NCI-H460 (cell line): ENCODE data around the gene GLP1R. TPM values are rescaled to one million over a fixed set of nuclear protein-coding genes. Genes with fewer than 3 reads are reported as not detected.

Source experiments
- DNase-seq: peaks from one replicate; pipeline ENCODE4 v3.0.0-alpha.2; 2016; ENCODE audit warnings: low read depth; ENCODE audit errors: extremely low read depth
- total RNA-seq: library from RNA; depleted of rRNA; stranded (reverse); fragments of >200 nt; shearing (Covaris generic); gene quantifications from 2 replicates; pipeline ENCODE4 v1.2.3, GENCODE V29; 2014

Gene GLP1R
- total RNA-seq, 1 experiment from 2014 or later: not detected

DNA sequence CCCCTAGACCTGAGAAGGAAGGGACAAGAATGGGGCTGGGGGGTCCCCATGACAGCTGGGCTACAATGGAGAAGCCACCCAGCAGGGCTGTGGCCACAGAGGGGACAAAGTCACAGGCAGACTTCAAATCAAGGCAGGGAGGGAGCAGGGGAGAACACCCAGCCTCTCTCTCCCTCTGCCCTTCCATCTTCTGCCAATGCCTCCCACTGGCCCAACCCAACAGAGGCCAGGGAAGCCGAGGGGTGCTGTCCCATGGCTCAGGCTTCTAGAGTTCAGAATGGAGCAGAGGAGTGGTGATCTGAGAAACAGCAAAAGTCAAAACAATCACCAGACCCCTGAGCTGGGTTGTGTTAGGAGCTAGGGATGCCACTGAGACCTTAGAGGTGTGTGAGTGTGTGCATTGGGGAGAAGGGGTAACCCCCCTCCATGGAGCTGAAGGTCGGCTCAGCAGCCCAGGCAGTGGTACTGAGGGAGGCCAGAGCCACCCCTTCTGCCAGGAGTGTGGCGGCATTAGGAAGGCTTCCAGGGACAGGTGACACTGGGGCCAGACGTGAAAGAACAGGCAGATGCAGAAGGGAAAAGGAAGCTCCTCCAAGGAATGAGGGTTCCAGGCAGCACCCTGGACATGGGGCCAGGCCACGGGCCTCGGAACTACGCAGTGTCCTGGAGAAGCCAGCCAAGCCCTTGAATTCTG lies 12.0 kb downstream of the GLP1R start:
- no peak for DNase-seq

DNA sequence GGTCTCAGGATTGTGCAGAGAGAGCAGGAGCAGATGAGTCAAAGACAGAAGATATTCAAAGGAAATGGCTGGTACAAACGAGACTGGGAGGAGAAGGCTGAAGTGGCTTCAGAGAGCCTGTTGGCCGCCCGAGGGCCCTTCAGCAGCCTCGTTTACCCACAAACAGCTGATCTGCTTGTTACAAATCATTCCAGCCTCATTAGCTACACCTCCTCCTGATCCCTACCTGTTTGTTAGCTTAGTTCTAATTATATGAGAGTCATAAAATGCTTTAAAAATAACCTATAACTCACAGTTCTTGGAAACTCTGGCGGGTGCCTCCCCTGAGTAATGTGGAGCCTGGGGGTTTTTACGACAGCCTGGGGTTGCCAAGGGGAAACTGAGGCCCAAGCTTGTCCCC lies 12.6 kb downstream of the GLP1R start:
- DNase-seq: no peak

DNA sequence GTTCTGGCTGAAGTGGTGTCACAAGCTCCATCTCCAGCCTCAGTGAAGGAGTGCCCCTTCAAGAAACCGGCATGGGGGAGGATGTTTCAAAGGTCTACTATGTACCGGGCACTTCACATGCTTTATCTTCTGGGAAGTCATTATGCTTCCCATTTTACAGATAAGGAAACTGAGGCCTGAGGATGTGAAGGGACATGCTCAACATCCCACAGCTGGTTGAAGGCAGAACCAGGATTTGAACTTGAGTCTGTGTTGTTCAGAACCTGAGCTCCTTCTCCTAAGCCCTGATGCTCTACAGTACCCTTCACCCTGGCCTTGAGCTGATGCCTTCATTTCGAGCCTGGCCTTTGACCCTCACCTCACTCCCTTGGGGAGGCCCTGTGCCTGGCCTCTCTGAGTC lies 13.0 kb downstream of the GLP1R start:
- DNase-seq: no peak

DNA sequence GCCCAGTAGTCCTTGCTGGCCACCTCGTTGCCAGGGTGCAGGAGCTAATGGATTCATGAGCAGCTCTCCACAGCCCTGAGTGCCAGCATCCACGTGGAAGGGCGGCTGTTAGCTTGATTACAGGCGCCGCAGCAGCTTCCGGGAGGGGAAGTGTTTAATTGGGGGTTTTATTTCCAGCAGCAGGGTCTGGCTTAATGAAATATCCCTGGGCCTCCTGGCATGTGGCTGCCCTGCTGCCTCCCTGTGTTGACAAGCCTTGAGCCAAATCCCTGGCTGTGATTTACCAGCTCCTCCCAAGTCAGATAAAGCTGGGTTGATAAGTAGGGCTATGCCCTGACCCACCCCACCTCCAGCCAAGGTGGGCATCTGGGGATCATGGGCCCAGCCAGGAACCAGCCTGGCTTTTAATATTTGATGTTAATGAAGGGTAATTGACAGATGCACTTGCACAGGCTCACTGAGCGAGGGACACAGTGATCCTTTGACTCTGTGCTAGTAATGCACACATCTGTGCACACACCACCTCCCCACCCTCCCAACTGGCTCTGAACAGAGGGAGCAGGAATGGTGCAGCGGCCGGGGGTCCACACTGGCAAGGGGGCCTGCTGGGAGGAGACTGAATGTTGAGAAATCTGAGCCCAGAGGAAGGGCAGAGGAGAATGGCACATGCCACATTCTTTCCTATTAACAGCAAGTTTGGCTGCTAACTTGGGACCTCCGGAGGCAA lies 13.6 kb downstream of the GLP1R start:
- no peak for DNase-seq

DNA sequence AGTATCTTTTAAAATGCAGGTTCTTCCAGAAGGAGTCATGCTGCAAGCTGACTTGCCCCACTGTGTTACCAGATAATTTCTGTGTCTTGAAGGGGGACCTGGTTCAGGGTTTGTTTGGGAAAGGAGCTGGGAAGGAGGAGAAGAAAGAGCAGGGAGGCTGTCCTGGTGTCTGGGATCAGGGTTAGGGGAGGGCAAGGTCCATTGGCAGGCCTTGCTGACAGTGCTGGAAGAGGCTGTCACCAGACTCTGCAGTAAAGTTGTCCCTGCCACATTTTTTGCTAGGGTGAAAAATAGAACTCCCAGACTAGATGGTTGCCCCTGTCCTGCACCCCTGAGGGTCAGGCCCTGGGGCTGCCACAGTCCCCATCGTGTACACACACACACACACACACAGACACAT lies 14.9 kb downstream of the GLP1R start:
- DNase-seq: no peak

DNA sequence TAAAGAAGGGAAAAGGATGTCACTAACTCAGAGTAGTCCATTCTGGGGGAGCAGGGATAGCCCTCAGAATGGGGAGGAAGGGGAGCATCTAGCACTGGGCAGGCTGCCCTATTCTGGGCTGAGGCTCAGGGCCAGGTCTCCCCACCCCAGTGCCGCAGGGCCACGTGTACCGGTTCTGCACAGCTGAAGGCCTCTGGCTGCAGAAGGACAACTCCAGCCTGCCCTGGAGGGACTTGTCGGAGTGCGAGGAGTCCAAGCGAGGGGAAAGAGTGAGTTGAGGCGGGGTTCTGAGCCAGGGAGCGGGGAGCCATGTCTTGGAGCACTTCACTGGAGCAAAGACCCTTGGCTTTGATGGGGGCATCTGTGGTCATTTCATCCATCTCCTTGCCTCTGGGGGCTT lies 17.0 kb downstream of the GLP1R start:
- no peak for DNase-seq

DNA sequence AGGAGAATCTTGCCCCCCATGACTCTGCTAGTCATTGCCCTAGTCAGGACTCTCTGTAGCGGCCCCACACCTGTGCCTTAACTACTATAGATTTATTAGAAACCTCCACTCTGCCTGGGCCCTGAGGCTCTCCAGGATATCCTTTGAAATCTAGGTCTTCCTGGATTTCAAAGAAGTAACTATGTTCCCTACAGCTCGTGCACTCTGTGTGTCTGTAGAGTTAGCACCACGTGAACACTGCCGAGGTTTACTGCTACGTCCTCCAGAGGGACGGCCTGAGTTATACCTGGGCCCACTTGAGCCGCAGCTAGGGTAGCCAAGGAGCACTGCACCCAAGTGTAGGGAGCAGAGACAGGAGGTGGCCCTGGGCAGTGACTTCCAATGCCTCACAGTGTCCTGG lies 19.8 kb downstream of the GLP1R start:
- DNase-seq: no peak

DNA sequence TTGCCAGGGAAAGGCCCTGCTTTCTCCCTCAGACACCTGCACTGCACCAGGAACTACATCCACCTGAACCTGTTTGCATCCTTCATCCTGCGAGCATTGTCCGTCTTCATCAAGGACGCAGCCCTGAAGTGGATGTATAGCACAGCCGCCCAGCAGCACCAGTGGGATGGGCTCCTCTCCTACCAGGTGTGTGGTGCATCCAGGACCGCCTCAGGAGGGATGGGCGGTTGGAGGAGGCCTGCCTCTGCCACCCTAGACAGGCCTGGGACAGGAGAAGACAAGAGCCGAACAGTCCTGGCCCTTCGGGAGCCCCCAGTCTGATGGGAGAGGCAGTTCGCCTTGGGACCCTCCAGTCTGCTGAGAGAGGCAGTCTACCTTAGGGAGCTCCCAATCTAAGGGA lies 24.2 kb downstream of the GLP1R start:
- DNase-seq: no peak

DNA sequence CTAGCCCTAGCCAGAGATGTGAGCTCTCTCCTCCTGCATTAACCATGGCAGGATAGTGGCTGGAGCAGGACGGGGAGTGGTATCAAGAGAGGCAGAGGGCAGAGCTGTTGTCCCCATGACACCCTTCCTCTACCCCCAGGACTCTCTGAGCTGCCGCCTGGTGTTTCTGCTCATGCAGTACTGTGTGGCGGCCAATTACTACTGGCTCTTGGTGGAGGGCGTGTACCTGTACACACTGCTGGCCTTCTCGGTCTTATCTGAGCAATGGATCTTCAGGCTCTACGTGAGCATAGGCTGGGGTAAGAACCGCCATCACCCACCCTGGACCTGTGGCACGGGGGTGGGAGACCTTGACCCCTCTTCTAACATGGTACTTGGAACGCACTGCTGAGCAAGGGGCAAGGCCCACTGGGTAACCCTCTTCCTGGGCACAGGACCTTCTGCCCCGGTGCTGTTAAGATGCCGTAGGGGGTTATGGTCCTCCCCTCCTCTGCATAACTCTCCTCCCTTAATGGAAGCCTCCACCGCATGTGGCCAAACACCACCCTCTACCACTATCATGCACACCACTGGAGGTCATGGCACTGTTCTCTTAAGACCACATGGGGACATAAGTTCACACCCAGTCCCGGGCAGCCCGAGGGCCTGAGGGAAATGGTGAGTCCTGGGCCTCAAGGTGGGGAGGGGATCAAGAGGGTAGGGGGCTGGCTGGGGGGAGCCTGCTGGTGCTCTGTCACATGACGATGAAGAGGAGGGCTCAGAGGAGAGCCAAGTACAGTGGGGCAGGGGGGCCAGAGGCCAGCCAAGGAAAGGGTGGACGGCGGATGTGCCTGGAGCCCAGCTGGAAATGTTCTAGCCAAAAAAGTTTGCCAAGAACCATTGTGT lies 25.1 kb downstream of the GLP1R start:
- DNase-seq: no peak

DNA sequence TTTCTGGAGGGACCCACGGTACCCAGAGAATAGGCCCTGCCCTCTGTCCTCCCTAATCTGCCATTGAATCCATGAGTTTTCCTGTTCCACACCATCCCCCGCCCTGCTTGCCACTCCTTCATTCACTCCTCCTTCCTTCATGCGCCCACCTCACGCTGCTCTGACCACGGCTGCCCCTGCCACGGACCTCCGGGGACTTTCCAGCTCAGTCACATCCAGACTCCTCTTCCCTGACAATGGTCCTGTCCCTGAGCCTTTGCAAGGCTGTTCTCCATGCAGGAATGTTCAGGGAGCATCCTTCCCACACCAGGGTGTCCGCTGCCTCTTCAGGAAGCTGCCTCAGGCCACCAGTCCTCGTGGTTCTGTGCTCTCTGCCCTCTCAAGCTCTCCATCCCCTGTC lies 25.9 kb downstream of the GLP1R start:
- no peak for DNase-seq

DNA sequence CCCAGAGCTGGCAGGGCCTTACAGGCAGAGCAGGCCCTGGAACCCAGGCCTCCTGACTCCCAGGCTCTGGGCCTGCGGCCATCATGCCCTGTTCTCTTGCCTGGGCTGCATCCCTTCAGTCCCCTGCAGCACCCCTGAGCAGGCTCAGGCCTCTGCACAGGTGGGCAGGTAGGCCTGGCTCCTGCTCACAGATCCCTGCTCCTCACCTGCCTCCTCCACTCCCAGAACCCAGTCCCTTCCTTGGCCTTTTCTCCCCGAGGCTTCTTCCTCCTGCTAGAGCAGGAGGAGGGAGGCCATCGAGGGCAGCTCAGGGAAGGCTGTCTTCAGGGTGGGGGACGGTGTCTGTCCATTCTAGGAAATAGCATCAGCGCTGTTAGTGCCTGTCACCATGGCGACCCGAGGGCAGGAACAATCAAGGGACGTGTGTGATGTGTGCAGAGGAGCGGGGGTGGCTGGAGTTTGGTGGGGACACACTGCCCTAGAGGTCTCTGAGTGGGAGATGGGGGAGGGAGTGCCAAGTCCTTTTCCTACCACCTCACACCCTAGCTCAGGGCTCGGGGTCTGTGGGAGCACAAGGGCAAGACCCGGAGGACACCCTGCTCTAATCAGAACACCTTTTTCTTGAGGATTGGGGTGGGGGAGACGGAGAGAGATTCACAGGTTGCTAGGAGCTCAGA lies 26.6 kb downstream of the GLP1R start:
- DNase-seq: no peak

DNA sequence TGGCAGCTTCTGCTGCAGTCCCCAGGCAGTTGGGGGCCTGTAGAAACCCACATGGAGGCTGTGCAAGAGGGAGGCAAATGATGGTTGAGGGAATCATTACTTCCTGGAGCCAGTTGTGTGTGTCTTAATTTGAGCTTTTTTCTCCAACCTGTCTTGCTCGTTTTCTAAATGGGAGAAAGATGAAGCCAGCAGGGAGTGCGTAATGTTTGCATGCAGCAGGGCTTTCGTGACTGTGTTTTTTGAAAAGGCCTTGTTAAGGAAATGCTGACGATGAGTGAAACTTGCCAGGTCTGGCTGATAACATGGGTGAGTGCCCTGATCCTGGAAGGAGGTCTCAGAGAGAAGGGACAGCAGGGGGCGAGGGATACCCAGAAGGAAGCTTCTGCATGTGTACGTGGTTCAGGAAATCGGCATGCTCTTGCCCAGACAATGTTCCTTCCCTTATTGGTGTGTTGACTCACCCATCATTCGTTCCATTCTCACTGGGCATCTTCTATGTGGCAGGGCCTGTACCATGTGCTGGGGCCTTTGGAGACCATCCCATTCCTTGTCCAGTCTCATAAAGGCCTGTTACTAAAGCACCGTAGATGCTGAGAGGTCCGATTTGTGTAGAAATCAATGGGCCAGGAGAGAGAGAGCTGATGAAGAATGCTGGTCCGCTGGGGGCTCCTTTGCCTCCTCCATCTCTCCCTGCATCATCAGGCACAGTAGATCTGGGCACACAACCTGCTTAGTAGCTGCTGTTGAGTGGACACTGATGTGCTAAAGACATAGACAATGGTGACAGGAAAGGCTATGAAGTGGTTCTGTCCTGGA lies 27.4 kb downstream of the GLP1R start:
- no peak for DNase-seq

DNA sequence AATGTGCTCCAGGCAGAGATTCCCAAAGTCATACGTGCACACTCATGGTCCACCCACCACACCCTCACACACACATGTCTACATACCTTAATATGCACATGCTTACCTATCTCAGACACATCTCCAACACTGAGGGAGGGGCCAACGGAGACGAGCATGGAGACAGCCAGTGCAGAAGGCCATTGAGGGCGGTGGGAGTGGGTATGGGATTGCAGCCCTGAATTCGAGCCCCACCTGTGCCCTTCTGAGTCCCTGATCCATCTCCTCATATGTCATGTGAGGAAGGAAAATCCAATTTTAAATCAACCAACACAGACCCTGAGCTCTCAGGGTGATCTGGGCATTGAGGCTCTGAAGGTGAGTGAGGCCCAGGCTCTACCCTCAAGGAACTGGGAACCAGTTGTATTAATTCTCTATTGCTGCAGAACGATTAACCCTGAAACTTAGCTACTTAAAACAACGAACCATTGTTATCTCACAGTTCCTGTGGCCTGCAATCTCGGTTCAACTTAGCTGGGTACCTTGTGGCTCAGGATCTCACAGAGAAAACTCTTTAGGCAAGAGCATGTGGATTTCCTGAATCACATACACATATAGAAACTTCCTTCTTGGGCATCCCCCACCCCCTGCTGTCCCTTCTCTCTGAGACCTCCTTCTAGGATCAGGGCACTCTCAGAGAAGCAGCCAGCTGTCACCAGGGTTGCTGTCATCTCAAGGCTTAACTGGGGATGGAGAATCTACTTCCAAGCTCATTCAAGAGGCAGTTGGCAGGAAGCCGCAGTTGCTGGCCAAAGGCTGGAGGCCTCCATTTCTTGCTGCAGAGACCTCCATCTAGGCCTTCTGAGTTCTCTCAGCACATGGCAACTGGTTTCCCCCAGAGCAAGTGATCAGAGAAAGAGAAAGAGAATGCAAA lies 28.3 kb downstream of the GLP1R start:
- no peak for DNase-seq

DNA sequence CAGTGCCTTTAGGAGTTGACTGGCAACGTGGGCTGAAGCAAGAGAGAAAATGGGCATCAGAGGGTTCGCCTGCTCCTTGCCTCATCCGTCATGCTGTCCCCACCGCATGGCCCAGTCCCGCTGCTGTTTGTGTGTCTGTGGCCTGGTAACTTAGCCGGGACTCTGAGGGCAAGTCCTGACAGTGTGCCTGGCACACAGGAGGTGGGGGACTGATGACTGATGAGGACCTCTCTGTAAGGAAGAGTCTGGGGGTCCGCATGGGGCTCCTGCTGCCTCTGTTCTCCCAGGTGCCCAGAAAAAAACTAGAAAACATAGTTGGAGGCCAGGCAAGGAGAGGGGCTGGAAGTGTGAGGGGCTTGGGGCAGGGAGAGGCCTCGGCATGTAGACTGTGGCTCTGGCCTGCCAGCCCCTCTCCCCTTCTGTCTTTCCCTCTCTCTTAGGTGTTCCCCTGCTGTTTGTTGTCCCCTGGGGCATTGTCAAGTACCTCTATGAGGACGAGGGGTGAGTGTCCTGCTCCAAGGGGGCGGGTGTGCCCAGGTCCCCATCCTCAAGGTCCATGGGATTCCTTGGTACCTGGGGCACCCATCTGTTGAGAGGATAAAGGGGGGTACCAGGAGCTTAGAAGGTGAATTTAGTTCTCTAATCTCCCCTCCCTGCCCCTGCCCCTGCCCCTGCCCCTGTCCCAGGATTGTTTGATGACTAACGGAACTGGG lies 29.5 kb downstream of the GLP1R start:
- no peak for DNase-seq

DNA sequence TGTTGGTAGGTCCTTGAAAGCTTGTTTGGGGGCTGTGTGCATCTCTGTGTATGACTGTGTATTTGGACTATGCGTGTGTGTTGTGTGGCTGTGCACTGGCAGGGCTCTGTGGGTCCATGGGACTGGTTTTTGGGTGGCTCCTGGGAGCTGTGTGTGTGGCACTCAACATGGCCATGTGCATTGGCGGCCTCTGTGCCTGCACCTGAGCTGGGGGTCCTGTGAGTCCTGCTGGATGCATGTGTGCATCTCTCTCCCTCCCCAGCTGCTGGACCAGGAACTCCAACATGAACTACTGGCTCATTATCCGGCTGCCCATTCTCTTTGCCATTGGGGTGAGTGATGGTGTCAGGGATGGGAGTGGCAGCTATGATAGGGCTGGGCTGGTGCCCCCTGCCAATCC lies 30.1 kb downstream of the GLP1R start:
- no peak for DNase-seq

DNA sequence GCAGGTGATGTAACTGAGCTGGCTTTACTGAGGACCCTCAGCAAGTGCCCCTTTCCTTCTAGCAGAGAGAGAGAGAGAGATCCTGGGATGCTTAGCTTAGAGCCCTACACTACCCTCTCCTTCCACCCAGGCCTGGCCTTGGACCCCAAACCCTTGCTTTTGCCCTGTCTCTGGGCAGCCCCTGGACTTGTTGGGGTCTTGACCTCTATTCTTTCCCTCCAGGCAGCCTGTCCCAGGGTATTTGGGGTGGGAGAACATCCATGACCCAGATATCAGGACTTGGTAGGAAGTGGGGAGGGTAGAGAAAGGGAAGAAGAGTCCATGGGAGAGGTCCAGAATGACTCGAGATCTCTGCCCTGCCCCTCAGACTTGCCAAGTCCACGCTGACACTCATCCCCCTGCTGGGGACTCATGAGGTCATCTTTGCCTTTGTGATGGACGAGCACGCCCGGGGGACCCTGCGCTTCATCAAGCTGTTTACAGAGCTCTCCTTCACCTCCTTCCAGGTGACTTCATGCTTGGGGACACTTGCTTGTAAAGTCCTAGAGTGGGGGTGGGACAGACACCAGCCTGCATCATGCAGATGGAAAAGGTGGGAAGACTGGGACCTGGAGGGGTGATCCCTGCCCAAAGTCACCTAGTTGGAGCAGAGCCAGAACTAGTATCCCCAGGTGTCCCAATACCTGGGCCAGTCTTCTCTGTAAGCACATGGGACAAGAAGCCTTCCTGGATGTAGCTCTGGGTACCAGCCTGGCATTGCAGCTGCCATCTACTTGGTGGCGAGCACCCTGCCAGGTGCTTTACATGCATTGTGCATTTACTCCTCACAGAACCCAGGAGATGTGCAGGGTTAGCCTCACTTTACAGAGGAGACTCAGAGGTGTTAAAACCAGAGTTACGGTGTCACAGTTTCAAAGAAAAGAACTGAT lies 30.9 kb downstream of the GLP1R start:
- DNase-seq: no peak

DNA sequence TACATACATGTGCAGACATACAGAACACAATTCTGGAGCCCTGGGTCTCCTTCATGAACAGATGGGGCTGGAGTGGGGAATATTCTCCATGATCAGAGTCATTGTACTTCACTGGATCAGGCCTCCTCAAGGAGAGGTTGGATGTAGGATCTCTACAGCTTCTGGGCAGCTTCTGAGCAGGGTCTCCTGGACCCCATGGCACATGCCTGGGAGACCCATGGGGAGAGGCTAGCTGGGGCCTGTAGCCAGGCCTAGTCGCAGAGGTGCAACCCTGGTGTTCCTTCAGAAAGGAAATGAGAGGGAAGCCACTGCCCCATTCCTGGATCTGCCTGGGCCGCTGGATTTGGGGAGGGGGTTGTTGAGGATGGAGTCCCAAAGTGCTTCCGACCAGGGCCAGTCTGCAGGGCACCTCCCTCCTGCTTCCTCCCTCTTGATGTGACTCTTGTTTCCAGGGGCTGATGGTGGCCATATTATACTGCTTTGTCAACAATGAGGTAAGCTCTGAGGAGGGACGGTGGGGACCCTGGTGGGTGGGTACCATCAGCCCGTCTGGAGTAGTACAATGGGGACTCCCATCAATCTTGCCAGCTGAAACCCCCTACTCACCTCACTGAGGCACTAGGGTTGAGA lies 31.8 kb downstream of the GLP1R start:
- no peak for DNase-seq
